ENCODE measurements around the gene GK2. TPM values are rescaled to one million over a fixed set of nuclear protein-coding genes. Genes with fewer than 3 reads are reported as not detected.

Gene GK2
- total and polyA plus RNA-seq, 9 donors = not detected

- H3K9me3 ChIP-seq = no peaks in the 10 kb centered on the region
- WGBS, 3 donors = 75 to 93% (median 81%) methylated on average over 1 of the region's 1 CpG
- DNase-seq = no peak
- H3K27ac ChIP-seq = no peak overlapping the region
- H3K4me1 ChIP-seq (ENCODE audit: insufficient read depth) = no peaks in the 10 kb centered on the region
- no peak for TF ChIP-seq CTCF (IDR thresholded peaks at IDR 0.05)
- no peak for TF ChIP-seq POLR2A (IDR thresholded peaks at IDR 0.05)
- TF ChIP-seq EP300 (IDR thresholded peaks at IDR 0.05) = no peak
- intact Hi-C loops (cut with DNase I) = no loop called here
- no peaks in the 10 kb centered on the region for H3K27me3 ChIP-seq
- H3K4me3 ChIP-seq = no peak overlapping the region
- H3K36me3 ChIP-seq = no peaks in the 10 kb centered on the region
Measured at GRCh38 chr4:79399076-79399475, 9.0 kb downstream of the GK2 start.

- no peaks in the 10 kb centered on the region for H3K36me3 ChIP-seq
- intact Hi-C loops (cut with DNase I) = no loop called here
- no peaks in the 10 kb centered on the region for H3K27me3 ChIP-seq
- DNase-seq = no peak
- H3K27ac ChIP-seq = no peak overlapping the region
- no peaks in the 10 kb centered on the region for H3K4me1 ChIP-seq (ENCODE audit: insufficient read depth)
- 20 to 24% (median 23%) methylated on average over 5 of the region's 5 CpGs for WGBS, 3 donors
- H3K4me3 ChIP-seq = no peak overlapping the region
- H3K9me3 ChIP-seq = no peaks in the 10 kb centered on the region
- no peak for TF ChIP-seq POLR2A (IDR thresholded peaks at IDR 0.05)
- no peak for TF ChIP-seq CTCF (IDR thresholded peaks at IDR 0.05)
- TF ChIP-seq EP300 (IDR thresholded peaks at IDR 0.05) = no peak
Measured at GRCh38 chr4:79397951-79398350, 10.1 kb downstream of the GK2 start.

DNA sequence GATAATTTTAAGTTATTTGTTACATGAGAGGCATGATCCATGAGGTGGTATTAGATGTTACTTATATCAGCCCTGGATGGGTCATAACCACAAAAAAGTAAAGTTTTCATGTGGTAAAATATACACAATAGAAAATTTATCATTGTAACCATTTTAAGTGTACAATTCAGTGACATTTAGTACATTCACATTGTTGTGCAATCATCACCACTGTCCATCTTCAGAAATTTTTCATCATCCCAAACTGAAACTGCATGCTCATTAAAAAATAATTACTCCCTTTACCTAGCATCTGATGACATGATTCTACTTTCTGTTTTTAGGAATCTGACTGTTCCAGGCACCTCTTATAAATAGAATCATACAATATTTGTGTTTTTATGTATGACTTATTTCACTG is 11.2 kb downstream of the GK2 start:
- Histone ChIP-seq H3K9me3 (no peaks in the 10 kb centered on the region), H3K27me3 (no peaks in the 10 kb centered on the region), H3K36me3 (no peaks in the 10 kb centered on the region), H3K4me1 (ENCODE audit: insufficient read depth) (no peaks in the 10 kb centered on the region), H3K4me3 (no peak overlapping the region), H3K27ac (no peak overlapping the region)
- no peak for DNase-seq
- intact Hi-C loops (cut with DNase I) = no loop called here
- no peak for TF ChIP-seq EP300 (IDR thresholded peaks at IDR 0.05)
- no peak for TF ChIP-seq CTCF (IDR thresholded peaks at IDR 0.05)
- no peak for TF ChIP-seq POLR2A (IDR thresholded peaks at IDR 0.05)

- WGBS, 3 donors = 78 to 90% (median 85%) methylated on average over 2 of the region's 2 CpGs
- no peaks in the 10 kb centered on the region for H3K36me3 ChIP-seq
- DNase-seq = no peak
- TF ChIP-seq POLR2A (IDR thresholded peaks at IDR 0.05) = no peak
- no peak for TF ChIP-seq EP300 (IDR thresholded peaks at IDR 0.05)
- no peak for TF ChIP-seq CTCF (IDR thresholded peaks at IDR 0.05)
- H3K4me3 ChIP-seq = no peak overlapping the region
- no peaks in the 10 kb centered on the region for H3K4me1 ChIP-seq (ENCODE audit: insufficient read depth)
- H3K27ac ChIP-seq = no peak overlapping the region
- H3K27me3 ChIP-seq = no peaks in the 10 kb centered on the region
- H3K9me3 ChIP-seq = no peaks in the 10 kb centered on the region
- intact Hi-C loops (cut with DNase I) = no loop called here
Measured at GRCh38 chr4:79395841-79396240, 12.2 kb downstream of the GK2 start.

DNA sequence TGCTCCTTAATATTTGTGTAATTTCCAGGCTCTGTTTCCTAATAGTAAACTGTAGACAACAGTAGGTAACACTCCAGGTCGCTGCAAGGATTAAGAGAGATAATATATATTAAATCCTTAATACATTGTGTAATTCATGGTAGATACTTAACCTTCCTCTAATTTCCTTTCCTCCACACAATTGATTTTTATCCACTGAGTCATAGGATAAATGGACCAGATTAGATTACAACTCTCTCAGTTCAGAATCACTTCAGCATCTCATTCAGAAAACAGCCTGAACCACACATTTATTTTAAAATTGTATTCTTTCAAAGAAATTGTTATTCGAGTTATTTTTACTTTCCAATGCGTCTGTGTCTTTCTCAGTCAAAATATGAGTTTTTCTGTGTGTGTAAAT is 17.1 kb downstream of the GK2 start:
- Histone ChIP-seq H3K27ac (no peak overlapping the region), H3K27me3 (no peaks in the 10 kb centered on the region), H3K4me3 (no peak overlapping the region), H3K36me3 (no peaks in the 10 kb centered on the region), H3K9me3 (no peaks in the 10 kb centered on the region), H3K4me1 (ENCODE audit: insufficient read depth) (no peaks in the 10 kb centered on the region)
- intact Hi-C loops (cut with DNase I) = no loop called here
- WGBS, 3 donors = 47 to 68% (median 54%) methylated on average over 3 of the region's 3 CpGs
- TF ChIP-seq CTCF (IDR thresholded peaks at IDR 0.05) (no peak), EP300 (IDR thresholded peaks at IDR 0.05) (no peak), POLR2A (IDR thresholded peaks at IDR 0.05) (no peak)
- no peak for DNase-seq

All from ovary (tissue), 9 donors.